ENCODE data around the gene MAN2A1. TPM values are rescaled to one million over a fixed set of nuclear protein-coding genes. Genes with fewer than 3 reads are reported as not detected.

Gene MAN2A1
- total RNA-seq, 1 experiment from 2014 or later, result 21.8 TPM

GRCh38 chr5:109882546-109882945, 192.8 kb downstream of the MAN2A1 start:
- TF ChIP-seq CTCF (conservative IDR thresholded peaks at IDR 0.05; ENCODE audit: low read depth, low read length) (no peak), EZH2phosphoT487 (IDR thresholded peaks at IDR 0.05; ENCODE audit: borderline replicate concordance, low read length) (no peak), EZH2 (IDR thresholded peaks at IDR 0.05; ENCODE audit: low read length, unreplicated experiment) (no peak)
- Histone ChIP-seq H3K9me3 (ENCODE audit: low read length) (no peaks in the 10 kb centered on the region), H4K20me1 (ENCODE audit: low read length) (no peaks in the 10 kb centered on the region), H3K36me3 (ENCODE audit: low read depth, low read length) (no peaks in the 10 kb centered on the region), H3F3A (ENCODE audit: low read length, unreplicated experiment) (no peaks in the 10 kb centered on the region), H3K4me3 (ENCODE audit: low read length) (no peak overlapping the region), H3K79me2 (ENCODE audit: low read length) (no peaks in the 10 kb centered on the region), H3K9me2 (replicated peaks; ENCODE audit: low read length) (no peaks in the 10 kb centered on the region), H3K9ac (ENCODE audit: low read length) (no peak overlapping the region), H2AFZ (ENCODE audit: low read length) (no peak overlapping the region), H3K27ac (ENCODE audit: low read length) (no peak overlapping the region), H3K27me3 (ENCODE audit: low read length) (no peaks in the 10 kb centered on the region), H3K4me2 (ENCODE audit: low read length) (no peak overlapping the region), H3K4me1 (ENCODE audit: insufficient read depth, low read length) (peaks cover 13% of the 10 kb centered on the region)
- BruUV-seq (replicated peaks), result no TSS peak
- CTCF ChIA-PET, result no interaction called here
- no peak for DNase-seq
- ATAC-seq, result no peak
- intact Hi-C loops (cut with micrococcal nuclease), result no loop called here
- POLR2A ChIA-PET (ENCODE audit: unreplicated experiment), result no interaction called here

- H3K4me1 ChIP-seq (ENCODE audit: insufficient read depth, low read length), result no peaks in the 10 kb centered on the region
- no TSS peak for BruUV-seq (replicated peaks)
- H3K79me2 ChIP-seq (ENCODE audit: low read length), result no peaks in the 10 kb centered on the region
- no peaks in the 10 kb centered on the region for H3K9me3 ChIP-seq (ENCODE audit: low read length)
- TF ChIP-seq CTCF (conservative IDR thresholded peaks at IDR 0.05; ENCODE audit: low read depth, low read length) (no peak), EZH2phosphoT487 (IDR thresholded peaks at IDR 0.05; ENCODE audit: borderline replicate concordance, low read length) (no peak), EZH2 (IDR thresholded peaks at IDR 0.05; ENCODE audit: low read length, unreplicated experiment) (no peak)
- H3K9ac ChIP-seq (ENCODE audit: low read length), result no peak overlapping the region
- no peaks in the 10 kb centered on the region for H3K27me3 ChIP-seq (ENCODE audit: low read length)
- no peaks in the 10 kb centered on the region for H3K9me2 ChIP-seq (replicated peaks; ENCODE audit: low read length)
- DNase-seq, result no peak
- H3K27ac ChIP-seq (ENCODE audit: low read length), result no peak overlapping the region
- H3F3A ChIP-seq (ENCODE audit: low read length, unreplicated experiment), result no peaks in the 10 kb centered on the region
- no peaks in the 10 kb centered on the region for H4K20me1 ChIP-seq (ENCODE audit: low read length)
- H3K4me2 ChIP-seq (ENCODE audit: low read length), result no peak overlapping the region
- H3K4me3 ChIP-seq (ENCODE audit: low read length), result no peak overlapping the region
- POLR2A ChIA-PET (ENCODE audit: unreplicated experiment), result no interaction called here
- intact Hi-C loops (cut with micrococcal nuclease), result no loop called here
- ATAC-seq, result no peak
- CTCF ChIA-PET, result no interaction called here
- H3K36me3 ChIP-seq (ENCODE audit: low read depth, low read length), result no peaks in the 10 kb centered on the region
- no peak overlapping the region for H2AFZ ChIP-seq (ENCODE audit: low read length)
Observed at GRCh38 chr5:109884676-109885075, 194.9 kb downstream of the MAN2A1 start.

GRCh38 chr5:109885205-109885604, 195.5 kb downstream of the MAN2A1 start:
- Histone ChIP-seq H3K9ac (ENCODE audit: low read length) (no peak overlapping the region), H3K4me1 (ENCODE audit: insufficient read depth, low read length) (no peaks in the 10 kb centered on the region), H3K9me3 (ENCODE audit: low read length) (no peaks in the 10 kb centered on the region), H3K79me2 (ENCODE audit: low read length) (no peaks in the 10 kb centered on the region), H3K4me2 (ENCODE audit: low read length) (no peak overlapping the region), H3K27ac (ENCODE audit: low read length) (no peak overlapping the region), H3F3A (ENCODE audit: low read length, unreplicated experiment) (no peaks in the 10 kb centered on the region), H3K27me3 (ENCODE audit: low read length) (no peaks in the 10 kb centered on the region), H4K20me1 (ENCODE audit: low read length) (no peaks in the 10 kb centered on the region), H3K9me2 (replicated peaks; ENCODE audit: low read length) (no peaks in the 10 kb centered on the region), H2AFZ (ENCODE audit: low read length) (no peak overlapping the region), H3K4me3 (ENCODE audit: low read length) (no peak overlapping the region), H3K36me3 (ENCODE audit: low read depth, low read length) (no peaks in the 10 kb centered on the region)
- CTCF ChIA-PET, result no interaction called here
- POLR2A ChIA-PET (ENCODE audit: unreplicated experiment), result no interaction called here
- intact Hi-C loops (cut with micrococcal nuclease), result no loop called here
- no peak for DNase-seq
- ATAC-seq, result no peak
- no TSS peak for BruUV-seq (replicated peaks)
- TF ChIP-seq EZH2phosphoT487 (IDR thresholded peaks at IDR 0.05; ENCODE audit: borderline replicate concordance, low read length) (no peak), CTCF (conservative IDR thresholded peaks at IDR 0.05; ENCODE audit: low read depth, low read length) (no peak), EZH2 (IDR thresholded peaks at IDR 0.05; ENCODE audit: low read length, unreplicated experiment) (no peak)
